ENCODE measurements around the gene DUSP9. TPM values are rescaled to one million over a fixed set of nuclear protein-coding genes. Genes with fewer than 3 reads are reported as not detected.
A peak's percentile ranks its signal among the peaks of the same experiment; 100 is the strongest.

The DUSP9 gene, protein sequence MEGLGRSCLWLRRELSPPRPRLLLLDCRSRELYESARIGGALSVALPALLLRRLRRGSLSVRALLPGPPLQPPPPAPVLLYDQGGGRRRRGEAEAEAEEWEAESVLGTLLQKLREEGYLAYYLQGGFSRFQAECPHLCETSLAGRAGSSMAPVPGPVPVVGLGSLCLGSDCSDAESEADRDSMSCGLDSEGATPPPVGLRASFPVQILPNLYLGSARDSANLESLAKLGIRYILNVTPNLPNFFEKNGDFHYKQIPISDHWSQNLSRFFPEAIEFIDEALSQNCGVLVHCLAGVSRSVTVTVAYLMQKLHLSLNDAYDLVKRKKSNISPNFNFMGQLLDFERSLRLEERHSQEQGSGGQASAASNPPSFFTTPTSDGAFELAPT
- total RNA-seq, result 1 to 10 TPM in 2 of 6 experiments, under 1 TPM in 4; 0.33 to 3.9 (median 0.69) TPM
- long read RNA-seq, result 0 reads

DNA sequence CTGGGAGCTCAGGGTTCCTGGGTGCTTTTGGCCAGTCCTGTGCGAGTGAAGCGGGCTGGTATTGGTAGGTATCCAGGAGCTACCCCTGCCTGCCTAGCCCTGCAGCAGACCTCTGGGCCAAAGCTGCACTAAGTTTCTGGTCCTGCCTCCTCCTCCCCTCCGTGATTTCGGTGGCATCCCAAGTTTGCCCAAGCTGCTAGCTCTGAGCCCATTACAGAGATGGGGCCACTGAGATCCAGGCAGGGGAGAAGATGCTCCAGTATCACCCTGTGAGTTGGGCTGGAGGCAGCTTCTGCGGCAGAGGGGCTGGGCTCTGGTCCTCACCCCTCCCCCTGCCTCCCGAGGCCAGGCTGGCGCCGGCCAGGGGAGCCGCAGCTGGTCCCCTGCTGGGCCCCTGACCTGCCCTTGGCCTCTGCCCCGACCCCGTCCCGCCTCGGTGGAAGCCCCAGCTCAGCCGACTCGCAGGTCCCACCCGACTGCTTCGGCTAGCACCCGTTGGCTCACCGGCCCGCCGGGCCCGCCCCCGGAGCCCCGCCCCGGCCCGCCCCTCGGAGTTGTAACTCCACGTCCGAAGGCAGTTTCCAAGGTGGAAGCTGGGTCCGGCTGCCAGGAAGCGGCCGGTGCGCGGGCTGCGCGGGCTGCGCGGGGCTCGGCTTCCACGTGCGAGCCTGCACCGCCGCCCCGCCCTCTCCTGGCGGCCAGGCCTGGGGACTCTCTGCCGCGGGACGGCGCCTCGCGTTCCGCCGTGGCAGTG, at the start of gene DUSP9:
TSS of gene DUSP9 (plus strand) at position 584 of the 754 bp plus-strand sequence. CDS start 751 bp downstream, outside the sequence.
- H3K27ac ChIP-seq, result no peak within 1 kb of the TSS
- 40% methylated on average over 2 of the region's 53 CpGs for WGBS (ENCODE audit: insufficient coverage, low coverage, low lambda C conversion rate, missing lambda C conversion rate)
- H3K27me3 ChIP-seq, result peaks cover 0 to 8% of the 10 kb centered on the region in 2 donors
- peak; percentile 32 to 51 (median 46) for DNase-seq
- peak; percentile 33 to 54 (median 48) for ATAC-seq
- no peaks in the 10 kb centered on the region for H3K36me3 ChIP-seq
- H3K4me3 ChIP-seq, result no peak within 1 kb of the TSS
- intact Hi-C loops (cut with DNase I), result no loop called here
- TF ChIP-seq, protein P1, sequence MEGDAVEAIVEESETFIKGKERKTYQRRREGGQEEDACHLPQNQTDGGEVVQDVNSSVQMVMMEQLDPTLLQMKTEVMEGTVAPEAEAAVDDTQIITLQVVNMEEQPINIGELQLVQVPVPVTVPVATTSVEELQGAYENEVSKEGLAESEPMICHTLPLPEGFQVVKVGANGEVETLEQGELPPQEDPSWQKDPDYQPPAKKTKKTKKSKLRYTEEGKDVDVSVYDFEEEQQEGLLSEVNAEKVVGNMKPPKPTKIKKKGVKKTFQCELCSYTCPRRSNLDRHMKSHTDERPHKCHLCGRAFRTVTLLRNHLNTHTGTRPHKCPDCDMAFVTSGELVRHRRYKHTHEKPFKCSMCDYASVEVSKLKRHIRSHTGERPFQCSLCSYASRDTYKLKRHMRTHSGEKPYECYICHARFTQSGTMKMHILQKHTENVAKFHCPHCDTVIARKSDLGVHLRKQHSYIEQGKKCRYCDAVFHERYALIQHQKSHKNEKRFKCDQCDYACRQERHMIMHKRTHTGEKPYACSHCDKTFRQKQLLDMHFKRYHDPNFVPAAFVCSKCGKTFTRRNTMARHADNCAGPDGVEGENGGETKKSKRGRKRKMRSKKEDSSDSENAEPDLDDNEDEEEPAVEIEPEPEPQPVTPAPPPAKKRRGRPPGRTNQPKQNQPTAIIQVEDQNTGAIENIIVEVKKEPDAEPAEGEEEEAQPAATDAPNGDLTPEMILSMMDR (IDR thresholded peaks at IDR 0.05), result no peak
- no peak for TF ChIP-seq POLR2A (IDR thresholded peaks at IDR 0.05)
- peaks cover 0 to 4% (median 0%) of the 10 kb centered on the region in 4 donors for H3K4me1 ChIP-seq
- H3K9me3 ChIP-seq, result no peaks in the 10 kb centered on the region

DNA sequence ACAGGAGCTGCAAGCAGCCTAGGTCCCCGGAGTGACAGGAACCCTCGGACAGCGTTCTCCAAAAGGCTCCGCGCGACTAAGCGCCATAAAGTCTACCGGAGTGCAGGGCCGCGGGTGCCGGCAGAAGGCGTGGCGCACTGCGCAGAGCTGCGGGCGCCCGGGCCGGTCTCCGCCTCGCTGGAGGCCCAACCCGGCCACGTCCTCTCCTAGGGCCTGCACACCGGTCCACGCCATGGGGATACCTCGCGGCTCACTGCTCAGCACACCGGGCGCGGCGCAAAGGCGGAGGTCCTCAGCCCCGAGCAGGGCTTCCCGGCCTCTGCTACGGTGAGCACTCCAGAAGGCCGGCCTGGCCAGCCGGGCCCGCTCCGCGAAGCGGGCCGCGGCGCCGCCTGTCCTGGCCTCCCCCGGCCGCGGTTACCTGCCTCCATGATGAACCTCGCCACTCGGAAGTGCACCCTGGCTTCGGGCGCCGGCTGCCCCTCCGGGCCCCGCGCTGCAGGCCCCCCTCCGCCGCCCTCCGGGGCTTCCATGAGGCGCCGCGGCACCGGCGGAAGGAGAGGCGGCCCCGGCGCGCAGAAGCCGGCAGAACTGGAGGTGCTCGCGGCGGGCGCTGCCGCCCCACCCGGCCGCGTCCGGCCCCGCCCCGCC, 48.3 kb upstream of the DUSP9 start, which contains the start of gene CCNQ:
TSS of gene CCNQ (minus strand) at position 599 of the 651 bp plus-strand sequence. CDS start at position 533, 66 bp downstream.
- ATAC-seq (peak; percentile 26 to 63 (median 42)), DNase-seq (peak in 2 of 3 donors; percentile 38 to 60)
- H3K27me3 ChIP-seq, result no peaks in the 10 kb centered on the region
- intact Hi-C loops (cut with DNase I), result no loop called here
- H3K36me3 ChIP-seq, result no peaks in the 10 kb centered on the region
- peak within 1 kb of the TSS; percentile 59 to 70 (median 65) for H3K4me3 ChIP-seq
- peak within 1 kb of the TSS in 2 of 3 donors; percentile 8 to 28 for H3K27ac ChIP-seq
- no peaks in the 10 kb centered on the region for H3K9me3 ChIP-seq
- H3K4me1 ChIP-seq, result peaks cover 0 to 3% (median 0%) of the 10 kb centered on the region in 4 donors
- 21% methylated on average over 9 of the region's 79 CpGs for WGBS (ENCODE audit: insufficient coverage, low coverage, low lambda C conversion rate, missing lambda C conversion rate)
- TF ChIP-seq, protein P1 (IDR thresholded peaks at IDR 0.05), result no peak
- TF ChIP-seq POLR2A (IDR thresholded peaks at IDR 0.05), result peak; percentile 68

DNA sequence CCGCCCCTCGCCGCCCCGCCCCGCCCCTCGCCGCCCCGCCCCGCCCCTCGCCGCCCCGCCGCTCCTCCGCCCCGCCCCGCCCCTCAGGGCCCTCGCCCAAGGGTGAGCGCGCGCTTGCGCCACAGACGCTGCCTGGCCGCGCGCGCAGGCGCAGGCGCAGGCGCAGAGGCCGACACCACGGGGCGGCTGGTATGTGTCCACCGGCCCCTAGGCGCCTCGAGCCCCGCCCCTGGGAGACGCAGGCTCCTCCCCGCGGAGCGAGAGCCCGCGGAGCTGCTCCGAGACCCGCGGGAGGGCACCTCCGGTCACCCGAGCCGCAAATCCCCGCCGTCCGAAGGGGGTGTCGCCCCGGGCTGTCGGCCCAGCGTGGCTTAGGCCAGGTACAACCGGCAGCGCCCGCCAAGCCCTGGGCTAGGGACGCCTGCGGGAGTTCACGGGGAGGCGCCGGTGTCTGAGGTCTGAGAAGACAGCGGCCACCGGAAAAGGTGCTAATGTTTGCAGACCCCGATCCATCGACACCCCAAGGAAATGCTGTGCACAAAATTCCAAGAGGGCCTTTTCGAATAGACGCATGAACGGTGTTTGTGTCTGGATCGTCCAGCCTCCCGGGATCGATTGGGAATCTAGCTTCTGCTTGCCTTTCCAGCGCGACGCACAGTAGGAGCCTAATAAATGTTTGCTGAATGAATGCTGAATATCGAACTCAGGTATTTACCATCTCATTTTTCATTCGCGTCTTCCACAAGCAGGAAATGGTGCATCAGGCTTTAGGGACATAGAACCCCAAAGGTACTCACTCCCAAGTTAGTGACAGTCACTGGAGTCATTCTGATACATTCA, 47.6 kb upstream of the DUSP9 start:
- peak overlapping the region; percentile 50 to 56 (median 53) for H3K4me3 ChIP-seq
- H3K4me1 ChIP-seq, result peaks cover 0 to 3% (median 0%) of the 10 kb centered on the region in 4 donors
- ATAC-seq (peak; percentile 95 to 97 (median 96)), DNase-seq (peak; percentile 92 to 94 (median 92))
- H3K27me3 ChIP-seq, result no peaks in the 10 kb centered on the region
- peak overlapping the region in 2 of 3 donors; percentile 8 to 28 for H3K27ac ChIP-seq
- 12% methylated on average over 26 of the region's 79 CpGs for WGBS (ENCODE audit: insufficient coverage, low coverage, low lambda C conversion rate, missing lambda C conversion rate)
- intact Hi-C loops (cut with DNase I), result no loop called here
- H3K36me3 ChIP-seq, result no peaks in the 10 kb centered on the region
- no peaks in the 10 kb centered on the region for H3K9me3 ChIP-seq
- TF ChIP-seq, protein P1 (IDR thresholded peaks at IDR 0.05), result no peak
- TF ChIP-seq POLR2A (IDR thresholded peaks at IDR 0.05), result no peak

All from right lobe of liver (tissue), 6 donors.